Neural crest cell (in vitro differentiated cells): Measurements from ENCODE around the gene RUNX1. TPM values are rescaled to one million over a fixed set of nuclear protein-coding genes. Genes with fewer than 3 reads are reported as not detected.

ENCODE experiments used
- DNase-seq: peaks from one replicate; pipeline ENCODE4 v3.0.0; 2021; ENCODE audit warnings: low read depth, mixed read lengths, low spot score
- H3K27ac Mint-ChIP-seq: one replicate; pipeline ENCODE4 v1.8.0; 2021; ENCODE audit warnings: mild to moderate bottlenecking, mixed read lengths; ENCODE audit not compliant: unreplicated experiment
- H3K27me3 Mint-ChIP-seq: 2 replicates; pipeline ENCODE4 v1.8.0; 2021; ENCODE audit warnings: low read depth, mild to moderate bottlenecking, mixed read lengths
- H3K36me3 Mint-ChIP-seq: 2 replicates; pipeline ENCODE4 v1.8.0; 2021; ENCODE audit warnings: low read depth, mild to moderate bottlenecking, mixed read lengths
- H3K4me1 Mint-ChIP-seq: 2 replicates; pipeline ENCODE4 v1.8.0; 2021; ENCODE audit warnings: mixed read lengths
- H3K4me3 Mint-ChIP-seq: one replicate; pipeline ENCODE4 v1.8.0; 2021; ENCODE audit warnings: mild to moderate bottlenecking, mixed read lengths
- H3K9me3 Mint-ChIP-seq: 2 replicates; pipeline ENCODE4 v1.8.0; 2021; ENCODE audit warnings: mixed read lengths
- total RNA-seq: library from RNA; stranded (reverse); gene quantifications from 2 replicates; pipeline ENCODE4 v1.2.1, GENCODE V29; 2021
- TF ChIP-seq, protein P1 (sequence below): fragments of 200-600 bp; sonication (generic); conservative IDR thresholded peaks from 2 replicates; pipeline ENCODE4 v1.5.0; 2021; ENCODE audit warnings: antibody characterized with exemption, mild to moderate bottlenecking

RUNX1 gene
- total RNA-seq, 1 donor from 2014 or later, result 0.63 TPM

DNA sequence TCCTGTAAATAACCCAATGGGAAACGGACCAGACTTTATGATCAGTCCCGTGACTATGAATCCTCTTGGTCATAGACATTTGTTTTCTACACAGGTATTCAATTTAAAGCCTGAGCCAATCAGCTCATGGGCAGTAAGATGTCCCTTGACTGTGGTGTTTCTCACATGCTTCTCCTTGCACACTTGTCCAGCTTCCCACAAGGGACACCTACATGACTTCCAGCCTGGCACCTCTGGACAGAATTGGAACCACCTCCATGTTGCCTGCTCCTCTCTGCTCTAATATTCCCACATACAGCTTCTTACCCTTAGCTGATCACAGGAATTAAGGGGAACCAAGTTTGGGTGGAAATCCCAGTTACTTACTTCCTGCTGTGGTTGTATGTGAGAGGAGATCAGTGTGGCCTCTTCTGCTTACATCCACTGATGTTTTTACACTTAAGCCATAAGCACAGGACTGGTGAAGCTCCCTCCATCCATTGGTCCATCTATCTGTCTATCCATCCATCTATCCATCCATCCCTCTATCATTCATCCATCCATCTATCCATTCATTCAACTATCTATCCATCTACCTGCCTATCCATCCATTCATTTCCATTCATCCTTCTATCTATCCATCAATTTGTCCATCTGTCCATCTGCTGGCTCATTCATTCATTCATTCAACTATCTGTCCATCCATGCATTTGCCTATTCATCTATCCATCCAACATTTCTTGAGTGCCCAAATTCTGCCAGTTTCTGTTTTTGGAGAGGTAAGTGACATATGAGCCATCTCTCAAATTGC, 16.4 kb downstream of the RUNX1 start:
- no peak for DNase-seq
- no peak overlapping the region for H3K4me3 Mint-ChIP-seq
- peaks cover 3% of the 10 kb centered on the region for H3K4me1 Mint-ChIP-seq
- TF ChIP-seq, protein P1, sequence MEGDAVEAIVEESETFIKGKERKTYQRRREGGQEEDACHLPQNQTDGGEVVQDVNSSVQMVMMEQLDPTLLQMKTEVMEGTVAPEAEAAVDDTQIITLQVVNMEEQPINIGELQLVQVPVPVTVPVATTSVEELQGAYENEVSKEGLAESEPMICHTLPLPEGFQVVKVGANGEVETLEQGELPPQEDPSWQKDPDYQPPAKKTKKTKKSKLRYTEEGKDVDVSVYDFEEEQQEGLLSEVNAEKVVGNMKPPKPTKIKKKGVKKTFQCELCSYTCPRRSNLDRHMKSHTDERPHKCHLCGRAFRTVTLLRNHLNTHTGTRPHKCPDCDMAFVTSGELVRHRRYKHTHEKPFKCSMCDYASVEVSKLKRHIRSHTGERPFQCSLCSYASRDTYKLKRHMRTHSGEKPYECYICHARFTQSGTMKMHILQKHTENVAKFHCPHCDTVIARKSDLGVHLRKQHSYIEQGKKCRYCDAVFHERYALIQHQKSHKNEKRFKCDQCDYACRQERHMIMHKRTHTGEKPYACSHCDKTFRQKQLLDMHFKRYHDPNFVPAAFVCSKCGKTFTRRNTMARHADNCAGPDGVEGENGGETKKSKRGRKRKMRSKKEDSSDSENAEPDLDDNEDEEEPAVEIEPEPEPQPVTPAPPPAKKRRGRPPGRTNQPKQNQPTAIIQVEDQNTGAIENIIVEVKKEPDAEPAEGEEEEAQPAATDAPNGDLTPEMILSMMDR, result no peak
- H3K27ac Mint-ChIP-seq, result no peak overlapping the region
- H3K27me3 Mint-ChIP-seq, result peaks cover 1% of the 10 kb centered on the region
- no peaks in the 10 kb centered on the region for H3K36me3 Mint-ChIP-seq
- peaks cover 4% of the 10 kb centered on the region for H3K9me3 Mint-ChIP-seq

DNA sequence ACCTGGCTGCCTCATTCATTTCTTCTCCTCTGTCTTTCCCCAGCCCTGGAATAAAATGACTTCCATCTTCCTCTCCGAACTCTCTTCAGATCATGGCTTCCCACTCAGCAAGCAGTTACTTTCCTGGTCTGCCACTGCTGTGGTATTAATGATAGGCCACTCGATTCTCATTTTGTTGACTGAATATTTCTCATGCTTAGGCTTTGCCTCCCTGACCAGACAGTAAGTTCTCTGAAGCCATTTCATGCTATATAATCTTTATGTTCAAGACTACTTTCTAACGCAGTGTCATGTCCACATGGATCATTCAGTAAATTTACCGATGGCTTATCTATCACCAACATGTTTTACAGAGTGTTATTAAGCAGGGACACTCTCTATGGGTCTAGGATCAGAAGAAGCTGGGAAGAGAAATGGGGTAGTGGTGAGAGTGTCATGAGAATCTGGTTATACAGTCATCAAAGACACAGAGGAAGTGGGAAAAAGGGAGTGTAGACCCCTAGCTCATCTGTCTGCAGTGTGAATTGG, 20.6 kb downstream of the RUNX1 start:
- Mint-ChIP-seq H3K27me3 (peaks cover 18% of the 10 kb centered on the region), H3K4me3 (no peak overlapping the region), H3K27ac (no peak overlapping the region), H3K36me3 (no peaks in the 10 kb centered on the region), H3K9me3 (peaks cover 4% of the 10 kb centered on the region), H3K4me1 (peaks cover 5% of the 10 kb centered on the region)
- TF ChIP-seq, protein P1, result no peak
- no peak for DNase-seq

DNA sequence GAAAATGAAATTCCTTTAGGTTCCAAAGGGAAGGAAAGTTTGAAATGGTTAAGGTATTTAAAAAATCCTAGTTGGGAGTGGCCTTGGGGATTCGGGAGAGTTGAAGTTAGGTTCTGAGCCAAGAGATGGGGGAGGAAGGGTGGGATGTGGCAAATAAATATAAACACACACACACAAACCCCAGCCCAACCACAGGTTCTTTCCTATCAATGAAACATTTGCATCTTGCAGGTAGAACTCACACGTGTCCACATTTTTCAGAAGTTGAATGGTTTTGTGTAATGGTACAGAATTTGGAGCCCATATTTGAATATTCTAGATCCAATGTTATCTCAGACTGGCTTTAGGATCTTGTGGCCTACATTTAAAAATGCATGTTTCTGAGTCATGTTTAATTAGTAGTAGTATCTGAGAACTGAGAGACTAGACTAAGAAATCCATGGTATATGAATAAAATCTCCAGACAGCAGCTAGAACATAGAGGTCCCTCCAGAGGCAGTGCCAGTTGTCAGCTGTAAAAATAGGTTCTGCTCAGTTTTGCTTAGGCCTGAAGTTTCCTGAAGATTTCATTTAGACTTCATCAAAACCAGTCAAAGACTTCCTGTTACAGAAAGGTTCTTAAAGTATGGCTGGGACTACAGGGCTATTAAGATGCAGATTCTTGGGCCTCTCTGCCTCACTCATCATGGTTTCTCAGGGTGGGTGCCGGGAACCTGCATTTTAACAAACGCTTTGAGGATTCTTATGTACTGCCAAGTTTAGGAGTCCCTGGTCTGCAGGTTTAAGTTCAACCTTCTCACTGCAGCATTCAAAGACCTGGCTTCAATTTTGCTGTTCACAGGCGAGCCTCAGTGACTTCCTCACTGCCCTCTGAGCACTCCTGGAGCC, 21.3 kb downstream of the RUNX1 start:
- DNase-seq, result no peak
- Mint-ChIP-seq H3K36me3 (no peaks in the 10 kb centered on the region), H3K27me3 (peaks cover 18% of the 10 kb centered on the region), H3K4me3 (no peak overlapping the region), H3K4me1 (peaks cover 5% of the 10 kb centered on the region), H3K9me3 (peaks cover 1% of the 10 kb centered on the region), H3K27ac (no peak overlapping the region)
- TF ChIP-seq, protein P1, result no peak

DNA sequence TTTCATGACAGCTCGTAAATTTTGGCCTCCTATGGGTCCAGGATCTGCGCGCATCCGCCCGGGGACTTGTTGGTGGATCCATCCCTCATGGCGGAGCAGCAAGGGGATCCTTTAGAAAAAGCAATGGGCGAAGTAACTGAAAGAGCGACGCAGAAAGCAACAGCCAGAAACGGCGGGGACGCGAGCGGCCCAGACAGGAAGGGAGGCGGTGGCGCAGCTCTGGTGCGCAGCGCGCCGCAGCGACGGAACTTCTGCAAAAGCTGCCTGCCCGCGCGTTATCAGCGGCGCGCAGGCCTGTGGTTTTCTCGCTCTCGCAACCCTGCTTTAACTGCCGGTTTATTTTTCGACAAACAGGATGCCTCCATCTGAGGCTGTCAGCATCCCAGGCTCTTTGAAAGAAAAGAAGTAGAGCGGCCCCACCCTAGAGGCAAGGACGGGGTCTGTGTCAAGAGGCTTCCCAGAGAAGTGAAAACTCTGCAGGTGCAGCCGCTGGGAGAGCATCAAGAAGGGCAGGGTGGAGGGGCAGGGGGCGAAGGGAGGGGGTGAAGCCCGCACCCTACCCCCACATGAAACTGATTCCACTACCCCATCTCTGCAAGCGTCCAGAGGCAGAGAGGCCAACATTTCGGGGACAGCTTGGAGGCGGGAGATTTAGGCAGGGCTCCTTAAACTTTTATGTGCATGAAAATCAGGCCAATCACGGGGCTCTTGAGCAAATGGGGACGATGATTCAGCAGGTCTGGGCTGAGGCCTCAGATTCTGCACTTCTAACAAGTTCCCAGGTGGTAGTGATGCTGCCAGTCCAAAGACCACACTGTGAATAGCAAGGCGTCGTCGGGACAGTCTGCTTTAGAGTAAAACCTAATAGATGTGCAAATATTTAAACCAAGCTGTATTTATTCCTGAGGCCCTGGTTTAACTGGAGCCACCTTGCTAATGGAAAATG, 22.2 kb downstream of the RUNX1 start:
- Mint-ChIP-seq H3K27me3 (peaks cover 18% of the 10 kb centered on the region), H3K27ac (no peak overlapping the region), H3K36me3 (no peaks in the 10 kb centered on the region), H3K9me3 (no peaks in the 10 kb centered on the region), H3K4me1 (peaks cover 5% of the 10 kb centered on the region), H3K4me3 (peak overlapping the region; percentile 52)
- TF ChIP-seq, protein P1, result no peak
- DNase-seq, result peak; percentile 16

DNA sequence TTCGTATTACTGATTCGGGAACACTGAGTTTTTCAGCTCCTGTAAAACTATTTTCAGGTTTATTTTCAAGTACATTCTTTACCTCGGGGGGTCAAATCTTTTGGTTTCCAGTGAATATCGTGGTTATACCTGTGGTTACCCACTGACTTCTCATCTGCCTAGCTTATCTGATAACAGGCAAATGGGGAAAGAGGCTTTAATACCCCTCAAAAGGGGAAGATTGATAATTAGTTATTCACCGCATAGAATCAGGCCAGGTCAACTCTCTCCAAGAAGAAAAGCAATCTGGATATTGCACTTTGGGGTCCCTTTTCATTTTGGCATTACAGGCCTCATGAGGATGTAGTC, 23.0 kb downstream of the RUNX1 start:
- no peaks in the 10 kb centered on the region for H3K9me3 Mint-ChIP-seq
- H3K4me3 Mint-ChIP-seq, result no peak overlapping the region
- peaks cover 5% of the 10 kb centered on the region for H3K4me1 Mint-ChIP-seq
- DNase-seq, result no peak
- H3K27ac Mint-ChIP-seq, result no peak overlapping the region
- peaks cover 18% of the 10 kb centered on the region for H3K27me3 Mint-ChIP-seq
- TF ChIP-seq, protein P1, result no peak
- H3K36me3 Mint-ChIP-seq, result no peaks in the 10 kb centered on the region
